ENCODE results near the gene SHANK1. TPM values are rescaled to one million over a fixed set of nuclear protein-coding genes. Genes with fewer than 3 reads are reported as not detected.
"Not testable (repeated sequence)": the region's sequence is repeated elsewhere in the genome, so short reads cannot be mapped to it uniquely, and the experiment has no call there.

The SHANK1 gene
- not detected for polyA plus RNA-seq (ENCODE audit: low read depth in 6 of 6)

DNA sequence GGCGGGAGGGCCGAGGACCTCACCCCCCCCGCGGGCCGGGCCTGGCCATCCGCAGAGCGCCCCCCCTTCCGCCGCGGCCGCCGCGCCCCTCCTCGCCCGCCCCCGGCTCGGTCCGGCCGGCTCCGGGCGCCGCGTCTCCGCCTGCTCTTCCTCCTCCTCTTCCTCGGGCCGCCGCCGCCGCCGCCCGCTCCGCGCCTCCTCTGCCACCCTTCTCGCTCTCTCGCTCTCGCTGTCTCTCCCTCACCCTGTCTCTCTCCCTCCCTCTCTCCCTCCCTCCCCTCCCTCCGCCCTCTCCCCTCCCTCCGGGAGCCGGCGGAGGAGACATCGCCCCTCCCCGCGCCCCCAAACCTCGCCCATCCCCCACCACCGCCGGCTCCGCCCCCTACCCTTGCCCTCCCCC, at the start of gene SHANK1:
SHANK1 (minus strand) TSS at position 237 of the 400 bp plus-strand sequence. CDS start 2,883 bp downstream, outside the sequence.
- H3K36me3 Mint-ChIP-seq, result peaks cover 0 to 23% of the 10 kb centered on the region in 2 donors
- peak within 1 kb of the TSS; percentile 32 to 85 (median 64) for H3K4me3 Mint-ChIP-seq
- ATAC-seq (ENCODE audit: low read depth in 2 of 2) (no peak), DNase-seq (no peak)
- peak within 1 kb of the TSS in 2 of 6 donors; percentile 42 to 95 for H3K27ac Mint-ChIP-seq
- peaks cover 33 to 41% (median 35%) of the 10 kb centered on the region in 3 donors for H3K4me1 Mint-ChIP-seq
- peaks cover 0 to 10% (median 0%) of the 10 kb centered on the region in 7 donors for H3K9me3 Mint-ChIP-seq
- H3K27me3 Mint-ChIP-seq, result peaks cover 21 to 88% (median 78%) of the 10 kb centered on the region in 3 donors

- H3K27ac Mint-ChIP-seq, result peak overlapping the region in 2 of 6 donors; percentile 28 to 86
Observed at GRCh38 chr19:50768277-50768676, 48.7 kb upstream of the SHANK1 start.

DNA sequence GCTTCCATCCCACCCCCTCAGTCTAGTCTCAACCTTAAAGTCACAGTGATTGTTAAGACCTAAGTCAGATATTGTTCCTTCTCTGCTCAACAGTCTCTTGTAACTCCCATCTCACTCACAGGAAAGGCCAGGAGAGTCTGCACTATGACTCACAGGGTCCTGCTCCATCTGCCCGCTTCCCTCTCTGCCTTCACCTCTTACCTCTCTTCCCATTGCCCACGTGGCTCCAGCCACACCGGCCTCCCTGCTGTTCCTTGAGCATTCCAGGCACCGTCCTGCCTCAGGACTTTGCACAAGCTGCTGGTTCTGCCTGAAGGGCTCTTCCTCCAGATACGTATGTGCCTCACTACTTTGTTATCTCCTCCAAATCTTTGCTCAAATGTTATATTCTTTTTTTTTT, 47.7 kb upstream of the SHANK1 start:
- H3K4me3 Mint-ChIP-seq; H3K36me3 Mint-ChIP-seq; ATAC-seq (ENCODE audit: low read depth in 2 of 2); H3K9me3 Mint-ChIP-seq; DNase-seq; H3K4me1 Mint-ChIP-seq: not testable (repeated sequence)
- Mint-ChIP-seq H3K27me3 (peaks cover 9 to 47% (median 43%) of the 10 kb centered on the region in 3 donors), H3K27ac (peak overlapping the region in 1 of 6 donors; percentile 81)

More at GRCh38 chr19:50768277-50768676, 48.7 kb upstream of the SHANK1 start:
- no peak for ATAC-seq (ENCODE audit: low read depth in 2 of 2)
- peaks cover 0 to 2% (median 0%) of the 10 kb centered on the region in 7 donors for H3K9me3 Mint-ChIP-seq
- H3K36me3 Mint-ChIP-seq, result no peaks in the 10 kb centered on the region
- H3K27me3 Mint-ChIP-seq, result peaks cover 9 to 48% (median 43%) of the 10 kb centered on the region in 3 donors
- H3K4me3 Mint-ChIP-seq, result no peak overlapping the region
- no peaks in the 10 kb centered on the region for H3K4me1 Mint-ChIP-seq
- no peak for DNase-seq

DNA sequence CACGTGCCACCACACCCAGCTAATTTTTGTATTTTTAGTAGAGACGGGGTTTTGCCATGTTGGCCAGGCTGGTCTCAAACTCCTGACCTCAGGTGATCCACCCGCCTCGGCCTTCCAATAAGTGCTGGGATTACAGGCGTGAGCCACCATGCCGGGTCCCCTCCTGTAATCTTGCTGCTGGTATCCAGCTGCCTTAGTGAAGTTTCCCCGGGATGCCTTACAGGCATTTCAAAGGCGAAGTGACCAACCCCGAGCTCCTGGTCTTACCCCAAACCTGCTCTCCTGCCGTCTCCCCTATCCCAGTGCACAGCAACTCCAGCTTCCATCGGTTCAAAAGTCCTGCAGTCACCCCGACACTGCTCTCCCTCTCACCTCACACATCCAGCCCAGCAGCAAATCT, 47.1 kb upstream of the SHANK1 start:
- H3K27ac Mint-ChIP-seq; H3K36me3 Mint-ChIP-seq; DNase-seq; H3K4me3 Mint-ChIP-seq; ATAC-seq (ENCODE audit: low read depth in 2 of 2); H3K4me1 Mint-ChIP-seq; H3K9me3 Mint-ChIP-seq: not testable (repeated sequence)
- H3K27me3 Mint-ChIP-seq, result peaks cover 9 to 46% (median 43%) of the 10 kb centered on the region in 3 donors

DNA sequence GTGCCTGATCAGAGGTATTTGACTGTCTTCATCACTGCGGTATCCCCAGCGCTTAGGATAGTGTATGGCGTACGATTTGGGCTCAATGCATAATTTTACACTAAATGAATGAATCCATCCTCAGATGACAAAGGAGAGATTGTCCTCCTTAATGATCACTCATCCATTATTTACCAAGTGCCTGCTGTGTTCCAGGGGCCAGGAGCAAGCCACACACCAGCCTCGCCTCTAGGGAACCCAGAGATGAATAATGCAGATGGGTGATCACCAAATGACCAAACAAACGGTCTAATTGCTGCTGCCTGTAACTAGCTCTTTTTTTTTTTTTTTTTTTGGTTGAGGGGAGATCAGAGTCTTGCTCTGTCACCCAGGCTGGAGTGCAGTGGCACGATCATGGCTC, 44.8 kb upstream of the SHANK1 start:
- no peak overlapping the region for H3K27ac Mint-ChIP-seq
- H3K4me3 Mint-ChIP-seq, result no peak overlapping the region
- H3K4me1 Mint-ChIP-seq, result no peaks in the 10 kb centered on the region
- DNase-seq (no peak), ATAC-seq (ENCODE audit: low read depth in 2 of 2) (no peak)
- H3K36me3 Mint-ChIP-seq, result no peaks in the 10 kb centered on the region
- H3K9me3 Mint-ChIP-seq, result peaks cover 0 to 7% (median 5%) of the 10 kb centered on the region in 7 donors
- peaks cover 8 to 36% (median 33%) of the 10 kb centered on the region in 3 donors for H3K27me3 Mint-ChIP-seq

GRCh38 chr19:50763521-50763920, 43.9 kb upstream of the SHANK1 start:
- not testable (repeated sequence) for H3K9me3 Mint-ChIP-seq; DNase-seq; H3K36me3 Mint-ChIP-seq; H3K27ac Mint-ChIP-seq; H3K4me1 Mint-ChIP-seq; H3K4me3 Mint-ChIP-seq; ATAC-seq (ENCODE audit: low read depth in 2 of 2)
- H3K27me3 Mint-ChIP-seq, result peaks cover 8 to 37% (median 35%) of the 10 kb centered on the region in 3 donors

GRCh38 chr19:50761501-50761900, 41.9 kb upstream of the SHANK1 start:
- not testable (repeated sequence) for H3K27ac Mint-ChIP-seq; H3K9me3 Mint-ChIP-seq; H3K4me1 Mint-ChIP-seq; DNase-seq; ATAC-seq (ENCODE audit: low read depth in 2 of 2); H3K4me3 Mint-ChIP-seq; H3K36me3 Mint-ChIP-seq
- H3K27me3 Mint-ChIP-seq, result peaks cover 3 to 34% (median 29%) of the 10 kb centered on the region in 3 donors

DNA sequence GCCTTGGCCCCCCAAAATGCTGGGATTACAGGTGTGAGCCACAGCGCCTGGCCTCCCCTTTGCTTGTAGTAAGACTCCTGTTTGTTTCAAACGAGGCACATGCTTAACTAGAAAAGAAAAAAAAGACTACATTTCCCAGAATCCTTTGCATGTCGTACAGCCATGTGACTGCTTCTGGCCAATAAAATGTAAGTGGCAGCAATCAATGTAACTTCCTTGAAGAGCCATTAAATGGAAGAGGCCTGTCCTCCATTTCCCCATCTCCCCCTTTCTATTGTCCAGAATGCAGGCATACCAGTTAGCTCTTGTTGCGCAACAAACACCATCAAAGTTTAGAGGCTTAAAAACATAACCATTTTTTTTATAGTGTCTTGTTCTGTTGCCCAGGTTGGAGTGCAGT, 40.3 kb upstream of the SHANK1 start:
- no peak overlapping the region for H3K27ac Mint-ChIP-seq
- H3K4me1 Mint-ChIP-seq, result no peaks in the 10 kb centered on the region
- H3K9me3 Mint-ChIP-seq, result peaks cover 0 to 7% (median 3%) of the 10 kb centered on the region in 7 donors
- no peaks in the 10 kb centered on the region for H3K36me3 Mint-ChIP-seq
- peaks cover 7 to 37% (median 26%) of the 10 kb centered on the region in 3 donors for H3K27me3 Mint-ChIP-seq
- H3K4me3 Mint-ChIP-seq, result no peak overlapping the region
- ATAC-seq (ENCODE audit: low read depth in 2 of 2) (no peak), DNase-seq (no peak)

GRCh38 chr19:50759076-50759475, 39.5 kb upstream of the SHANK1 start:
- H3K4me3 Mint-ChIP-seq, H3K9me3 Mint-ChIP-seq: not testable (repeated sequence)

GRCh38 chr19:50757624-50758023, 38.0 kb upstream of the SHANK1 start:
- H3K27me3 Mint-ChIP-seq, result peaks cover 9 to 44% (median 37%) of the 10 kb centered on the region in 3 donors
- H3K4me1 Mint-ChIP-seq; H3K4me3 Mint-ChIP-seq; H3K9me3 Mint-ChIP-seq; DNase-seq; H3K36me3 Mint-ChIP-seq; ATAC-seq (ENCODE audit: low read depth in 2 of 2); H3K27ac Mint-ChIP-seq: not testable (repeated sequence)

More at GRCh38 chr19:50759076-50759475, 39.5 kb upstream of the SHANK1 start:
- DNase-seq; H3K27ac Mint-ChIP-seq; ATAC-seq (ENCODE audit: low read depth in 2 of 2); H3K4me1 Mint-ChIP-seq; H3K36me3 Mint-ChIP-seq: not testable (repeated sequence)
- peaks cover 9 to 35% (median 30%) of the 10 kb centered on the region in 3 donors for H3K27me3 Mint-ChIP-seq

DNA sequence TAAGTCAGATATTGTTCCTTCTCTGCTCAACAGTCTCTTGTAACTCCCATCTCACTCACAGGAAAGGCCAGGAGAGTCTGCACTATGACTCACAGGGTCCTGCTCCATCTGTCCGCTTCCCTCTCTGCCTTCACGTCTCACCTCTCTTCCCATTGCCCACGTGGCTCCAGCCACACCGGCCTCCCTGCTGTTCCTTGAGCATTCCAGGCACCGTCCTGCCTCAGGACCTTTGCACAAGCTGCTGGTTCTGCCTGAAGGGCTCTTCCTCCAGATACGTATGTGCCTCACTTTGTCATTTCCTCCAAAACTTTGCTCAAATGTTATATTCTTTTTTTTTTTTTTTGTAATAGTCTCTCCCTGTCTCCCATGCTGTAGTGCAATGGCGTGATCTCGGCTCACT, 36.6 kb upstream of the SHANK1 start:
- not testable (repeated sequence) for H3K9me3 Mint-ChIP-seq; H3K27ac Mint-ChIP-seq; DNase-seq; H3K36me3 Mint-ChIP-seq; H3K4me3 Mint-ChIP-seq; ATAC-seq (ENCODE audit: low read depth in 2 of 2); H3K4me1 Mint-ChIP-seq
- H3K27me3 Mint-ChIP-seq, result peaks cover 9 to 52% (median 37%) of the 10 kb centered on the region in 3 donors

DNA sequence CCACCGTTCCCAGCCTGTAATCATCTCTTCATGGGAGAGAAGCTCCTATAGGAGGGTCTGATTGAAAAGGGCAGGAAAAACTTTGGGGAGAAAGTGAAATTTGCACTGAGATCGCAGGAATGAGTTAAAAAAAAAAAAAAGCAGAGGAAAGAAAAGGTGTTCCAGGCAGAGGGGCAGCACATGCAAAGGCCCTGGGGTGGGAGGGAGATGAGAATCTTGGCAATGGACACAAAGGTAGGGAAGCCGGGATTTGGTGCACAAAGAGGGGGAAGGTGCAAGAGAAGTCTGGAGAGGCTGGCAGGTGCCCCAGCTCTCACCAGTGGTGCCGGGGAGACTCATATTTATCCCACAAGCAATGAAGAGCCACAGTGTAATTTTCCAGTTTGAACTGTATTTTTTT, 34.3 kb upstream of the SHANK1 start:
- Mint-ChIP-seq H3K27ac (no peak overlapping the region), H3K36me3 (no peaks in the 10 kb centered on the region), H3K27me3 (peaks cover 6 to 56% (median 37%) of the 10 kb centered on the region in 3 donors), H3K4me3 (peak overlapping the region in 1 of 8 donors; percentile 35), H3K9me3 (no peaks in the 10 kb centered on the region), H3K4me1 (no peaks in the 10 kb centered on the region)
- DNase-seq, result no peak
- ATAC-seq (ENCODE audit: low read depth in 2 of 2), result no peak

- DNase-seq (no peak), ATAC-seq (ENCODE audit: low read depth in 2 of 2) (no peak)
- Mint-ChIP-seq H3K27ac (no peak overlapping the region), H3K36me3 (no peaks in the 10 kb centered on the region), H3K9me3 (peaks cover 0 to 2% (median 0%) of the 10 kb centered on the region in 7 donors), H3K27me3 (peaks cover 3 to 44% (median 25%) of the 10 kb centered on the region in 3 donors), H3K4me3 (no peak overlapping the region), H3K4me1 (no peaks in the 10 kb centered on the region)
Observed at GRCh38 chr19:50750010-50750409, 30.4 kb upstream of the SHANK1 start.

DNA sequence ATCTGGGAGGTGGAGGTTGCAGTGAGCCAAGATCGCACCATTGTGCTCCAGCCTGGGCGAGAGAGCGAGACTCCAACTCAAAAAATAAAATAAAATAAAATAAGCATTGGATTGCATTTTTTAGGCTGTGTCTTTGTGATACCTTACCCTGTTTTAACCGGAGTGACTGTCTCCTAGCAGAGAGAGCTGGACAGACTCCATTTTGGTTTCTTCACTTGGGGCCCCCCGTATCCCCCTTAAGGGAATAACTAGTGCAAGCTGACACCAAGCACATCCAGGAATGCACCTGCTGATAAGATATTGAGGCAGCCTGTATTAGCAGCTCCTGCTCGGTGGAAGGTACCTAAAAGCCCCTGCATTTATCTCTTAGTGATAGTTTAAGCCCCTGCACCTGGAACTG, 29.9 kb upstream of the SHANK1 start:
- Mint-ChIP-seq H3K27ac (no peak overlapping the region), H3K27me3 (peaks cover 0 to 44% (median 20%) of the 10 kb centered on the region in 3 donors), H3K36me3 (no peaks in the 10 kb centered on the region), H3K4me3 (no peak overlapping the region), H3K4me1 (no peaks in the 10 kb centered on the region), H3K9me3 (peaks cover 0 to 2% (median 0%) of the 10 kb centered on the region in 7 donors)
- ATAC-seq (ENCODE audit: low read depth in 2 of 2) (no peak), DNase-seq (no peak)
